ENCODE results near the gene POMGNT1.

DNA sequence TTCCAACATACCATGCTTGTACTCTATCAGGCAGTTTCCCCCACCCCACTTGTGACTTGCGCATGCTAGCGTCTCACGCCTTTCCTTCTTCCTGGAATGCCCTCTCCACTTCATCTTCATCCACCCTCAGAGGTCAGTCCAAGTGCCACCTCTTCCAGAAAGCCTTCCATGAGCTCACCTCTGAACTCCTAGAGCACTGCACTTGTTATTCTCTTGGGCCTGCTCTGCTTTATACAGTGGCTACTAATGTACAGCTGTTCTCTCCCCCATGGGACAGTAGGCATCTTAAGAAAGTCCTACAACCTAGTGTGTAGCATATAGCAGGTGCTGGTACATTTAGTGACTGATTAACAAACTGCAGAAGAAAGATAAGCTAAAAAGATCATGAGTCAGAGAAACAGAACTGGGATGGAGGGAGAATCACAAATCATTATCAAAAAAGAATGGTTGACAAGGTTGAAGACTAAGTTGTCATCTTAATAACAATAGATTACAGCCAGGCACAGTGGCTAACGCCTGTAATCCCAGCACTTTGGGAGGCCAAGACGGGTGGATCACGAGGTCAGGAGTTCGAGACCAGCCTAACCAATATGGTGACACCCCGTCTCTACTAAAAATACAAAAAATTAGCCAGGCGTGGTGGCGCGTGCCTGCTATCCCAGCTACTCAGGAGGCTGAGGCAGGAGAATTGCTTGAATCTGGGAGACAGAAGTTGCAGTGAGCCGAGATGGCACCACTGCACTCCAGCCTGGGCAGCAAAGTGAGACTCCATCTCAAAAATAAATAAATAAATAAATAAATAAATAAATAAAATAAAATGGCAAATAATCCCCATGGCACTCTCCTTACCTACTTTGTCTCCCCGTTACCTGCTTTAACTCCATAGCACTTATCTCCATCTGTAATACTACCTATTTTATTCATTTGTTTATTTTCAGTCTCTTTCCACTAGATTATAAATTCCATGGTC lies 39.6 kb downstream of the POMGNT1 start:
- TF ChIP-seq, protein P1, sequence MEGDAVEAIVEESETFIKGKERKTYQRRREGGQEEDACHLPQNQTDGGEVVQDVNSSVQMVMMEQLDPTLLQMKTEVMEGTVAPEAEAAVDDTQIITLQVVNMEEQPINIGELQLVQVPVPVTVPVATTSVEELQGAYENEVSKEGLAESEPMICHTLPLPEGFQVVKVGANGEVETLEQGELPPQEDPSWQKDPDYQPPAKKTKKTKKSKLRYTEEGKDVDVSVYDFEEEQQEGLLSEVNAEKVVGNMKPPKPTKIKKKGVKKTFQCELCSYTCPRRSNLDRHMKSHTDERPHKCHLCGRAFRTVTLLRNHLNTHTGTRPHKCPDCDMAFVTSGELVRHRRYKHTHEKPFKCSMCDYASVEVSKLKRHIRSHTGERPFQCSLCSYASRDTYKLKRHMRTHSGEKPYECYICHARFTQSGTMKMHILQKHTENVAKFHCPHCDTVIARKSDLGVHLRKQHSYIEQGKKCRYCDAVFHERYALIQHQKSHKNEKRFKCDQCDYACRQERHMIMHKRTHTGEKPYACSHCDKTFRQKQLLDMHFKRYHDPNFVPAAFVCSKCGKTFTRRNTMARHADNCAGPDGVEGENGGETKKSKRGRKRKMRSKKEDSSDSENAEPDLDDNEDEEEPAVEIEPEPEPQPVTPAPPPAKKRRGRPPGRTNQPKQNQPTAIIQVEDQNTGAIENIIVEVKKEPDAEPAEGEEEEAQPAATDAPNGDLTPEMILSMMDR (IDR thresholded peaks at IDR 0.05; ENCODE audit: low read length), result no peak
- no peak for TF ChIP-seq EZH2 (optimal IDR thresholded peaks at IDR 0.05; ENCODE audit: low read depth, low read length)

Measured in MM.1S (cell line).